IMR-90 (cell line): ENCODE results near the gene TENM3. TPM values are rescaled to one million over a fixed set of nuclear protein-coding genes. Genes with fewer than 3 reads are reported as not detected.

Experiments used
- ATAC-seq: fragments of 200-7000 bp; cut with Tn5 transposase; 2 replicates; pipeline ENCODE4 v1.9.1; 2020; ENCODE audit warnings: low read depth, mild to moderate bottlenecking, moderate library complexity
- BruUV-seq: library from RNA; stranded (reverse); fragments of 400-500 nt; replicated peaks from 2 replicates; lab custom pipeline; 2021; lab: Mats Ljungman, UMichigan
- CTCF ChIA-PET: fragments of 300-600 bp; formaldehyde crosslinking; extraction: SDS; loops from one replicate; lab custom pipeline; 2021; ENCODE audit warnings: antibody characterized with exemption; lab: Yijun Ruan, JAX
- POLR2A ChIA-PET: fragments of 300-600 bp; sonication (Branson Sonifier 250); formaldehyde crosslinking; loops from one replicate; lab custom pipeline; 2022; ENCODE audit warnings: antibody characterized with exemption; ENCODE audit not compliant: unreplicated experiment; lab: Charles Lee
- DNase-seq: peaks from one replicate; pipeline ENCODE4 v3.0.0; 2013
- H2AFZ ChIP-seq: replicated peaks from 2 replicates; pipeline ENCODE3; 2013; ENCODE audit warnings: low read length, mild to moderate bottlenecking; ENCODE audit not compliant: poor library complexity
- H2AK5ac ChIP-seq: 2 replicates; pipeline ENCODE4 v1.6.1; 2013; ENCODE audit warnings: low read depth, low read length, inconsistent platforms
- H2AK9ac ChIP-seq: replicated peaks from 2 replicates; pipeline ENCODE3; 2013; ENCODE audit warnings: mild to moderate bottlenecking, low read depth, low read length, moderate library complexity; ENCODE audit not compliant: poor library complexity
- H2BK120ac ChIP-seq: 2 replicates; pipeline ENCODE4 v1.6.1; 2013; ENCODE audit warnings: low read depth, low read length, inconsistent platforms
- H2BK15ac ChIP-seq: 3 replicates; pipeline ENCODE4 v1.6.1; 2013; ENCODE audit warnings: low read depth, low read length, inconsistent platforms
- H2BK20ac ChIP-seq: 2 replicates; pipeline ENCODE4 v1.6.1; 2013; ENCODE audit warnings: low read depth, mild to moderate bottlenecking, inconsistent platforms, low read length, moderate library complexity
- H2BK5ac ChIP-seq: 2 replicates; pipeline ENCODE4 v1.6.1; 2013; ENCODE audit warnings: mild to moderate bottlenecking, low read depth, low read length, inconsistent platforms; ENCODE audit not compliant: poor library complexity, severe bottlenecking
- H3K14ac ChIP-seq: replicated peaks from 2 replicates; pipeline ENCODE4 v1.6.1; 2013; ENCODE audit warnings: low read depth, low read length, inconsistent platforms
- H3K18ac ChIP-seq: 2 replicates; pipeline ENCODE4 v1.6.1; 2013; ENCODE audit warnings: low read depth, low read length, control low read depth
- H3K23ac ChIP-seq: 2 replicates; pipeline ENCODE4 v1.6.1; 2013; ENCODE audit warnings: low read depth, low read length, inconsistent platforms
- H3K27ac ChIP-seq: 2 replicates; pipeline ENCODE4 v1.5.1; 2013; ENCODE audit warnings: mild to moderate bottlenecking, control low read depth, low read length; ENCODE audit not compliant: insufficient read depth
- H3K27me3 ChIP-seq: 2 replicates; pipeline ENCODE4 v1.6.1; 2013; ENCODE audit warnings: low read length; ENCODE audit not compliant: control insufficient read depth, insufficient read depth
- H3K36me3 ChIP-seq: 2 replicates; pipeline ENCODE4 v1.6.1; 2013; ENCODE audit warnings: low read length, mixed read lengths; ENCODE audit not compliant: control insufficient read depth, insufficient read depth
- H3K4ac ChIP-seq: 2 replicates; pipeline ENCODE4 v1.6.1; 2013; ENCODE audit warnings: low read depth, low read length, inconsistent platforms
- H3K4me1 ChIP-seq: 2 replicates; pipeline ENCODE4 v1.6.1; 2013; ENCODE audit warnings: low read length, mixed read lengths; ENCODE audit not compliant: control insufficient read depth, insufficient read depth
- H3K4me2 ChIP-seq: 2 replicates; pipeline ENCODE4 v1.6.1; 2013; ENCODE audit warnings: low read depth, mild to moderate bottlenecking, control low read depth, low read length, moderate library complexity
- H3K4me3 ChIP-seq: 2 replicates; pipeline ENCODE4 v1.5.1; 2013; ENCODE audit warnings: low read depth, mild to moderate bottlenecking, control low read depth, low read length, moderate library complexity; ENCODE audit not compliant: insufficient read depth
- H3K56ac ChIP-seq: 2 replicates; pipeline ENCODE4 v1.6.1; 2013; ENCODE audit warnings: low read length, inconsistent platforms; ENCODE audit not compliant: insufficient read depth; ENCODE audit errors: extremely low read depth
- H3K79me1 ChIP-seq, 2 experiments: 2 replicates each; pipeline ENCODE4 v1.6.1; 2013; ENCODE audit warnings: low read length in 2 of 2, inconsistent platforms in 1 of 2, low read depth in 1 of 2
- H3K9ac ChIP-seq: 2 replicates; pipeline ENCODE4 v1.6.1; 2013; ENCODE audit warnings: low read depth, low read length, control low read depth
- H3K9me1 ChIP-seq: 2 replicates; pipeline ENCODE4 v1.6.1; 2013; ENCODE audit warnings: low read length, inconsistent platforms; ENCODE audit not compliant: insufficient read depth
- H3K9me3 ChIP-seq: 2 replicates; pipeline ENCODE4 v1.6.1; 2013; ENCODE audit warnings: low read length; ENCODE audit not compliant: control insufficient read depth, insufficient read depth
- H4K20me1 ChIP-seq: 2 replicates; pipeline ENCODE4 v1.6.1; 2013; ENCODE audit warnings: low read length, inconsistent platforms; ENCODE audit not compliant: insufficient read depth
- H4K5ac ChIP-seq: 2 replicates; pipeline ENCODE4 v1.6.1; 2013; ENCODE audit warnings: mild to moderate bottlenecking, low read depth, low read length, control low read depth
- H4K8ac ChIP-seq, 2 experiments: 2 replicates each; pipeline ENCODE4 v1.6.1; 2013; ENCODE audit warnings: low read depth in 2 of 2, low read length in 2 of 2, control low read depth in 1 of 2, inconsistent platforms in 1 of 2
- H4K91ac ChIP-seq: 2 replicates; pipeline ENCODE4 v1.6.1; 2013; ENCODE audit warnings: low read depth, low read length, inconsistent platforms; ENCODE audit not compliant: insufficient read depth
- BHLHE40 ChIP-seq: fragments of 150-350 bp; IDR thresholded peaks from 2 replicates; pipeline ENCODE4 v1.6.1; 2016; ENCODE audit warnings: mild to moderate bottlenecking, low read depth, low read length
- CEBPB ChIP-seq: IDR thresholded peaks from 2 replicates; pipeline ENCODE4 v1.6.1; 2012; ENCODE audit warnings: low read depth, low read length, improper control_type of control experiment
- FOS ChIP-seq: fragments of 150-350 bp; IDR thresholded peaks from 2 replicates; pipeline ENCODE4 v1.6.1; 2016; ENCODE audit warnings: low read depth, low read length
- MAZ ChIP-seq: IDR thresholded peaks from 2 replicates; pipeline ENCODE4 v1.6.1; 2012; ENCODE audit warnings: low read depth, mild to moderate bottlenecking, low read length, improper control_type of control experiment, moderate library complexity, borderline replicate concordance
- MXI1 ChIP-seq: IDR thresholded peaks from 2 replicates; pipeline ENCODE4 v1.6.1; 2012; ENCODE audit warnings: low read depth, mild to moderate bottlenecking, low read length, moderate library complexity, borderline replicate concordance
- NFE2L2 ChIP-seq: fragments of 150-350 bp; IDR thresholded peaks from 2 replicates; pipeline ENCODE4 v1.6.1; 2016; ENCODE audit warnings: low read depth, mild to moderate bottlenecking, low read length
- POLR2A ChIP-seq: IDR thresholded peaks from 2 replicates; pipeline ENCODE4 v1.6.1; 2012; ENCODE audit warnings: mild to moderate bottlenecking, low read depth, low read length
- RAD21 ChIP-seq: IDR thresholded peaks from 2 replicates; pipeline ENCODE4 v1.6.1; 2012; ENCODE audit warnings: low read length, improper control_type of control experiment
- RCOR1 ChIP-seq: IDR thresholded peaks from 2 replicates; pipeline ENCODE4 v1.6.1; 2012; ENCODE audit warnings: mild to moderate bottlenecking, low read length, improper control_type of control experiment; ENCODE audit not compliant: insufficient replicate concordance
- RFX5 ChIP-seq: IDR thresholded peaks from 2 replicates; pipeline ENCODE4 v1.8.0; 2012; ENCODE audit warnings: low read depth, mild to moderate bottlenecking, low read length, moderate library complexity
- SMC3 ChIP-seq: fragments of 150-350 bp; IDR thresholded peaks from 2 replicates; pipeline ENCODE4 v1.6.1; 2016; ENCODE audit warnings: low read depth, mild to moderate bottlenecking, antibody characterized with exemption, low read length, moderate library complexity
- WGBS, 2 experiments: methylation state at CpG; one replicate each; pipeline versions ENCODE4 v1.1.5 to v1.1.7; 2013; ENCODE audit warnings: missing lambda C conversion rate in 2 of 2; ENCODE audit not compliant: insufficient read length in 1 of 2; ENCODE audit errors: extremely low coverage in 2 of 2; 5-methylcytosine and 5-hydroxymethylcytosine counted together
- dilution Hi-C: fragments of 300-500 bp; cut with HindIII; formaldehyde crosslinking; loops from one replicate; pipeline ENCODE4 v1.14.3; 2018; ENCODE audit warnings: low sequenced_read_pairs; ENCODE audit not compliant: unreplicated experiment
- in situ Hi-C: fragments of 300-500 bp; cut with MboI; formaldehyde crosslinking; loops from 3 replicates; pipeline ENCODE4 v1.14.3; 2019; ENCODE audit warnings: low sequenced_read_pairs, inconsistent platforms, mixed read lengths
- intact Hi-C: fragments of 100-400 bp; cut with micrococcal nuclease; formaldehyde crosslinking; loops from 2 replicates; pipeline ENCODE4 v1.10.0; 2022
- polyA plus RNA-seq, 3 experiments: library from polyadenylated mRNA; depleted of rRNA; stranded (reverse); fragments of >200 nt; gene quantifications; 2 replicates each; pipeline ENCODE4 v1.2.3, GENCODE V29; 2012; ENCODE audit warnings: low replicate concordance in 1 of 3
- total RNA-seq: library from RNA; depleted of rRNA; stranded (reverse); fragments of >200 nt; gene quantifications from 2 replicates; pipeline ENCODE4 v1.2.3, GENCODE V29; 2012
- TF ChIP-seq, protein P1 (sequence below): fragments of 150-350 bp; IDR thresholded peaks from 2 replicates; pipeline ENCODE4 v1.6.1; 2017; ENCODE audit warnings: mild to moderate bottlenecking, antibody characterized with exemption, low read length, low read depth
- TF ChIP-seq, protein P2 (sequence below): conservative IDR thresholded peaks from 2 replicates; pipeline ENCODE4 v1.5.1; 2012; ENCODE audit warnings: mild to moderate bottlenecking, low read depth, low read length, improper control_type of control experiment
- TF ChIP-seq, protein P3 (sequence below): fragments of 150-350 bp; IDR thresholded peaks from 2 replicates; pipeline ENCODE4 v1.6.1; 2016; ENCODE audit warnings: low read depth, mild to moderate bottlenecking, low read length, moderate library complexity, borderline replicate concordance

The TENM3 gene
- total and polyA plus RNA-seq, 2 of the 4 experiments (the other 2 are of a cell fraction), result 29.9 to 173 TPM

DNA sequence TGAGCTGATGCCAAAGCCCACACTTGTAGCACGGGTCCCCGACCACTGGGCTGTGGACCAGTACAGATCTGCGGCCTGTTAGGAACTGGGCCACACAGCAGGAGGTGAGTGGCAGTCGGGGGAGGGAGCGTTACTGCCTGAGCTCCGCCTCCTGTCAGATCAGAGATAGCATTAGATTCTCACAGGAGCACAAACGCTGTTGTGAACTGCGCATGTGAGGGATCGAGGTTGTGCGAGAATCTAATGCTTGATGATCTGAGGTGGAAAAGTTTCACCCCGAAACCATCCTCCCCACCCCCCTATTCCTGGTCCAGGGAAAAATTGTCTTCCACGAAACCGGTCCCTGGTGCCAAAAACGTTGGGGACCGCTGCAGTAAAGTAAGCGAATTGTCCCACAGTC is 382.0 kb downstream of the TENM3 start:
- no peak overlapping the region for H3K27ac ChIP-seq
- H2BK20ac ChIP-seq, result no peak overlapping the region
- intact Hi-C loops (no loop called here), dilution Hi-C loops (no loop called here), in situ Hi-C loops (no loop called here)
- H3K36me3 ChIP-seq, result no peaks in the 10 kb centered on the region
- H3K27me3 ChIP-seq, result no peaks in the 10 kb centered on the region
- no peaks in the 10 kb centered on the region for H4K20me1 ChIP-seq
- no peak overlapping the region for H2AFZ ChIP-seq
- no peak overlapping the region for H3K4me2 ChIP-seq
- no peak overlapping the region for H4K91ac ChIP-seq
- no peak overlapping the region for H3K4me3 ChIP-seq
- ChIA-PET CTCF (interaction anchor here (0.6 to 1.1 kb wide), 2 partner anchors 9 to 638 kb away, joined by 3 read pairs; no protein-coding TSS in a partner anchor), POLR2A (no interaction called here)
- H3K23ac ChIP-seq, result no peak overlapping the region
- 0 out of 2 replicates have a peak, but pooled peaks cover 5% of the 10 kb centered on the region for H3K9me1 ChIP-seq
- DNase-seq (no peak), ATAC-seq (no peak)
- TF ChIP-seq RAD21 (no peak), RCOR1 (no peak), BHLHE40 (no peak), MXI1 (no peak), CEBPB (no peak), SMC3 (no peak), POLR2A (no peak), FOS (no peak), RFX5 (no peak), MAZ (no peak), NFE2L2 (no peak)
- TF ChIP-seq, protein P1, sequence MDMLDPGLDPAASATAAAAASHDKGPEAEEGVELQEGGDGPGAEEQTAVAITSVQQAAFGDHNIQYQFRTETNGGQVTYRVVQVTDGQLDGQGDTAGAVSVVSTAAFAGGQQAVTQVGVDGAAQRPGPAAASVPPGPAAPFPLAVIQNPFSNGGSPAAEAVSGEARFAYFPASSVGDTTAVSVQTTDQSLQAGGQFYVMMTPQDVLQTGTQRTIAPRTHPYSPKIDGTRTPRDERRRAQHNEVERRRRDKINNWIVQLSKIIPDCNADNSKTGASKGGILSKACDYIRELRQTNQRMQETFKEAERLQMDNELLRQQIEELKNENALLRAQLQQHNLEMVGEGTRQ, result no peak
- TF ChIP-seq, protein P2, sequence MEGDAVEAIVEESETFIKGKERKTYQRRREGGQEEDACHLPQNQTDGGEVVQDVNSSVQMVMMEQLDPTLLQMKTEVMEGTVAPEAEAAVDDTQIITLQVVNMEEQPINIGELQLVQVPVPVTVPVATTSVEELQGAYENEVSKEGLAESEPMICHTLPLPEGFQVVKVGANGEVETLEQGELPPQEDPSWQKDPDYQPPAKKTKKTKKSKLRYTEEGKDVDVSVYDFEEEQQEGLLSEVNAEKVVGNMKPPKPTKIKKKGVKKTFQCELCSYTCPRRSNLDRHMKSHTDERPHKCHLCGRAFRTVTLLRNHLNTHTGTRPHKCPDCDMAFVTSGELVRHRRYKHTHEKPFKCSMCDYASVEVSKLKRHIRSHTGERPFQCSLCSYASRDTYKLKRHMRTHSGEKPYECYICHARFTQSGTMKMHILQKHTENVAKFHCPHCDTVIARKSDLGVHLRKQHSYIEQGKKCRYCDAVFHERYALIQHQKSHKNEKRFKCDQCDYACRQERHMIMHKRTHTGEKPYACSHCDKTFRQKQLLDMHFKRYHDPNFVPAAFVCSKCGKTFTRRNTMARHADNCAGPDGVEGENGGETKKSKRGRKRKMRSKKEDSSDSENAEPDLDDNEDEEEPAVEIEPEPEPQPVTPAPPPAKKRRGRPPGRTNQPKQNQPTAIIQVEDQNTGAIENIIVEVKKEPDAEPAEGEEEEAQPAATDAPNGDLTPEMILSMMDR, result no peak
- TF ChIP-seq, protein P3, sequence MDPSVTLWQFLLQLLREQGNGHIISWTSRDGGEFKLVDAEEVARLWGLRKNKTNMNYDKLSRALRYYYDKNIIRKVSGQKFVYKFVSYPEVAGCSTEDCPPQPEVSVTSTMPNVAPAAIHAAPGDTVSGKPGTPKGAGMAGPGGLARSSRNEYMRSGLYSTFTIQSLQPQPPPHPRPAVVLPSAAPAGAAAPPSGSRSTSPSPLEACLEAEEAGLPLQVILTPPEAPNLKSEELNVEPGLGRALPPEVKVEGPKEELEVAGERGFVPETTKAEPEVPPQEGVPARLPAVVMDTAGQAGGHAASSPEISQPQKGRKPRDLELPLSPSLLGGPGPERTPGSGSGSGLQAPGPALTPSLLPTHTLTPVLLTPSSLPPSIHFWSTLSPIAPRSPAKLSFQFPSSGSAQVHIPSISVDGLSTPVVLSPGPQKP, result no peak
- peak overlapping the region; percentile 21; the same call in 1 of the 2 replicates for H2AK5ac ChIP-seq
- H4K5ac ChIP-seq, result no peak overlapping the region
- no peak overlapping the region for H2BK120ac ChIP-seq
- no peak overlapping the region for H3K14ac ChIP-seq
- no peak overlapping the region for H3K18ac ChIP-seq
- H3K9ac ChIP-seq, result no peak overlapping the region
- no peaks in the 10 kb centered on the region for H3K4me1 ChIP-seq
- H4K8ac ChIP-seq, result no peak overlapping the region
- no TSS peak for BruUV-seq
- no peak overlapping the region for H3K56ac ChIP-seq
- no peak overlapping the region for H3K4ac ChIP-seq
- no peaks in the 10 kb centered on the region for H3K9me3 ChIP-seq
- no peaks in the 10 kb centered on the region for H3K79me1 ChIP-seq
- no peak overlapping the region for H2BK5ac ChIP-seq
- H2BK15ac ChIP-seq, result no peak overlapping the region
- no CpG with 5 or more reads among the region's 16 CpGs for WGBS, 2 experiments
- no peak overlapping the region for H2AK9ac ChIP-seq
